Activated gamma-delta T cell (primary cell): ENCODE results near the gene PTPN1.
"Not testable (repeated sequence)": the region's sequence is repeated elsewhere in the genome, so short reads cannot be mapped to it uniquely, and the experiment has no call there.

Experiments
- DNase-seq: peaks from one replicate; lab custom pipeline; 2025; lab: John Stamatoyannopoulos, UW

Gene PTPN1

GRCh38 chr20:50481741-50482140, 28.4 kb upstream of the PTPN1 start:
- no peak for DNase-seq

- DNase-seq: no peak
Observed at GRCh38 chr20:50482396-50482981, 27.7 kb upstream of the PTPN1 start.

- DNase-seq: no peak
Observed at GRCh38 chr20:50484271-50484976, 25.8 kb upstream of the PTPN1 start.

- DNase-seq: no peak
Observed at GRCh38 chr20:50487397-50487796, 22.8 kb upstream of the PTPN1 start.

GRCh38 chr20:50488236-50488806, 21.9 kb upstream of the PTPN1 start:
- no peak for DNase-seq

GRCh38 chr20:50491168-50491567, 19.0 kb upstream of the PTPN1 start:
- DNase-seq: no peak

- DNase-seq: no peak
Observed at GRCh38 chr20:50491926-50492634, 18.1 kb upstream of the PTPN1 start.

GRCh38 chr20:50493881-50494253, 16.3 kb upstream of the PTPN1 start:
- DNase-seq: no peak

- DNase-seq: no peak
Observed at GRCh38 chr20:50494428-50494827, 15.8 kb upstream of the PTPN1 start.

GRCh38 chr20:50496773-50497385, 13.3 kb upstream of the PTPN1 start:
- no peak for DNase-seq

GRCh38 chr20:50498071-50498776, 12.0 kb upstream of the PTPN1 start:
- DNase-seq: no peak

GRCh38 chr20:50499938-50500337, 10.2 kb upstream of the PTPN1 start:
- no peak for DNase-seq

- no peak for DNase-seq
Observed at GRCh38 chr20:50501972-50502745, 8.0 kb upstream of the PTPN1 start.

- no peak for DNase-seq
Observed at GRCh38 chr20:50504231-50504823, 5.9 kb upstream of the PTPN1 start.

GRCh38 chr20:50506270-50506579, 4.0 kb upstream of the PTPN1 start:
- no peak for DNase-seq

- DNase-seq: not testable (repeated sequence)
Observed at GRCh38 chr20:50507745-50508144, 2.4 kb upstream of the PTPN1 start.

- DNase-seq: no peak
Observed at GRCh38 chr20:50508171-50508755, 1.9 kb upstream of the PTPN1 start.

GRCh38 chr20:50510706-50511542, 741 bp downstream of the PTPN1 start:
- DNase-seq: no peak

- no peak for DNase-seq
Observed at GRCh38 chr20:50512323-50512722, 2.1 kb downstream of the PTPN1 start.
